ENCODE measurements around the gene LHFPL6. TPM values are rescaled to one million over a fixed set of nuclear protein-coding genes. Genes with fewer than 3 reads are reported as not detected.

The LHFPL6 gene
- total RNA-seq, 2 experiments from 2014 or later = 2.7 to 3.0 TPM

DNA sequence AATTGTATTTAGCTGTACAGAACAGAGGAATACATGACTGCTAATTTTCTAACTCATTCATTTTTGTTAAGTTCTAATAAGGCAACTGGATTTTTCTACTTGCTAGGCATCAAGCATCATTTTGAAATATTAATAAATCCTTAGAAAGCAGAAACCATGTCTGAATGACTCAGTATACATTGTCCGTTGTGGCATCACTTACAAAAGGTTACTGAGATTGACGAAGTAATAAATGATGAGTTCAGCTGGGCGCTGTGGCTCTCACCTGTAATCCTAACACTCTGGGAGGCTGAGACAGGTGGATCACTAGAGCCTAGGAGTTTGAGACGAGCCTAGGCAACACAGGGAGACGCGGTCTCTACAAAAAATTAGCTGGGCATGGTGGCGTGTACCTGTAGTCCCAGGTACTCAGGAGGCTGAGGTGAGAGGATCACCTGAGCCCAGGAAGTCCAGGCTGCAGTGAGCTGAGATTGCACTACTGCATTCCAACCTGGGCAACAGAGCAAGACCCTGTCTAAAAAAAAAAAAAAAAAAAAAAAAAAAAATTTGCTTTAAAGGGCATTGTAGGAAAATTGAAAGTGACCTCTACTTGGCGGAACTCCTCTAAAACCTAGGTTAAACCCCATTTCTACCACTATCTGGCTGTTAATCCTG, 36.6 kb downstream of the LHFPL6 start:
- peaks cover 2% of the 10 kb centered on the region for H3K27me3 Mint-ChIP-seq
- ChIA-PET CTCF (no interaction called here), POLR2A (no interaction called here)
- intact Hi-C loops (cut with micrococcal nuclease) = no loop called here
- H3K4me3 Mint-ChIP-seq = no peak overlapping the region
- H3K9me3 Mint-ChIP-seq = no peaks in the 10 kb centered on the region
- H3K27ac Mint-ChIP-seq = no peak overlapping the region
- peaks cover 7% of the 10 kb centered on the region for H3K4me1 Mint-ChIP-seq (ENCODE audit: low read depth)
- no peaks in the 10 kb centered on the region for H3K36me3 Mint-ChIP-seq
- DNase-seq = no peak

DNA sequence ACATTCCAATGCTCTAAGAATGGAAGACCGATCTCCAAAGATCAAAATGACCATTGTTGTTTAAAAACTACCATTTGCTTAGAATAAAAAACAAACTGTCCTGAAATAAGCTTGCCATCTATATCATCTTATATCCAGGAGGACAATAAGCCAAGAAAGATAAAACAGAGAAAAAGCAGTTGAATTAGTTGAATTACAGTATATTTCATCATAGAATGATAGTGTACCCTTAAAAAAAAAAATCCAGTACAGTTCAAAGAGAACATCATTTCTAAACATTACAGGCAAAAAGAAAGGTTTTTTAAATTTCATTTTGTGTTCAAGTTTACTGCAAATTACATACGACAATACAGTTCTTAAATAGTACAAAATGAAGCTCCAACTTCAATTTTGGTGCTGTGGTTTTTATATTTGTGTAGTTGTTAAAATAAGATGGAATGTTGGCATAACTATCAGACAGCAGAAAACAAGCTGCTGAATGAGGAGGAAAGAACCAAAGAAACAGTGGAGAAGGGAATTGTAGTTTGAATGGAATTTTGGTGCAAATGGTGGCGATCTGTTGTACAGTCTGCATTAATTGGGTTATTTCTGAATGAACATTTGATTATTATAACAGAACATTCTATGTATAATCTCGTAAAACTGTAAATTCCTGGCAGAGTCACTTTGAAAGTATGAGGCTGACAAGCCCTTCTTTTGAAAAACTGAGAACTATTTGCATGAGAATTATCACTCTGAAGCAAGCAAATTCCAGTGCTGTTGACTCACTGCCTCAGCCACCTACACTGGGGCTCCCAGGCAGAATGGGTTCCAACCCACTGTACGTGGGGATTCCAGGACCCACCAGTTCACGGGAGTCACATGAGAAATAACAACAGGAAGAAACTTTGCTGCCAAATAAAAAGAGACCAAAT, 37.7 kb downstream of the LHFPL6 start:
- ChIA-PET POLR2A (no interaction called here), CTCF (no interaction called here)
- DNase-seq = no peak
- Mint-ChIP-seq H3K27me3 (peaks cover 5% of the 10 kb centered on the region), H3K4me3 (no peak overlapping the region), H3K9me3 (no peaks in the 10 kb centered on the region), H3K27ac (no peak overlapping the region), H3K4me1 (ENCODE audit: low read depth) (peaks cover 7% of the 10 kb centered on the region), H3K36me3 (no peaks in the 10 kb centered on the region)
- intact Hi-C loops (cut with micrococcal nuclease) = no loop called here

DNA sequence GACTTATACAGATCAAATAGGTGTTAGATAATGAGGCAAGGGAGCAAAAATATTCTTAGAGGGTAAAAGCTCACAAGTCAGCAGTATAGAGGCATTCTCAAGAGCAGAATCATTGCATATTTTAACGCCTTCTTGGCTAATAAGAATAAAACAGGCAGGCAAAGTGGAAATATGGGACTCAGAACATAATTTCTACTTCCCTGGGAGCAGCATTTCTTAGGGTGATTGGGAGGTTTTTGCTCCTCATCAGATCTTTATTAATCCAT, 39.6 kb downstream of the LHFPL6 start:
- Mint-ChIP-seq H3K4me1 (ENCODE audit: low read depth) (peaks cover 7% of the 10 kb centered on the region), H3K4me3 (no peak overlapping the region), H3K27me3 (peaks cover 5% of the 10 kb centered on the region), H3K27ac (no peak overlapping the region), H3K9me3 (no peaks in the 10 kb centered on the region), H3K36me3 (no peaks in the 10 kb centered on the region)
- ChIA-PET CTCF (no interaction called here), POLR2A (no interaction called here)
- intact Hi-C loops (cut with micrococcal nuclease) = no loop called here
- DNase-seq = no peak

DNA sequence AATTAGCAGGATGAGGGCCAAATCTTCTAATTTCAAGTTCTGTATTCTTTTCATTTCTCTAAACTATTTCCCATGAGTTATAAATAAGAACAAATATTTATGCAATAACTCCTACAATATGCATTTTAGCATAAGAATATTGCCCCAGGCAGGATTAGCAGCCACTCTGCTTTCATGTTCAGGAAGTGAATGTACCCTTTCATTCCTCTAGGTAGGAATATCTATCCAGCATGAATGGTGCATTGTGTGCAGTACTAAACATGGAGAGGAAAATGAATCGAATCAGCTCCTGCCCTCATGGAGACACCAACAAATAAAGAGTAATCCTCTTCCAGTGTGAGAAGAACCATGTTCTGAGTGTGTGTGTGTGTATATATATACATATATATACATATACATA, 41.0 kb downstream of the LHFPL6 start:
- no peaks in the 10 kb centered on the region for H3K9me3 Mint-ChIP-seq
- DNase-seq = no peak
- no peak overlapping the region for H3K4me3 Mint-ChIP-seq
- peaks cover 7% of the 10 kb centered on the region for H3K4me1 Mint-ChIP-seq (ENCODE audit: low read depth)
- intact Hi-C loops (cut with micrococcal nuclease) = no loop called here
- CTCF ChIA-PET = no interaction called here
- no peak overlapping the region for H3K27ac Mint-ChIP-seq
- H3K27me3 Mint-ChIP-seq = peaks cover 5% of the 10 kb centered on the region
- no peaks in the 10 kb centered on the region for H3K36me3 Mint-ChIP-seq
- POLR2A ChIA-PET = no interaction called here

DNA sequence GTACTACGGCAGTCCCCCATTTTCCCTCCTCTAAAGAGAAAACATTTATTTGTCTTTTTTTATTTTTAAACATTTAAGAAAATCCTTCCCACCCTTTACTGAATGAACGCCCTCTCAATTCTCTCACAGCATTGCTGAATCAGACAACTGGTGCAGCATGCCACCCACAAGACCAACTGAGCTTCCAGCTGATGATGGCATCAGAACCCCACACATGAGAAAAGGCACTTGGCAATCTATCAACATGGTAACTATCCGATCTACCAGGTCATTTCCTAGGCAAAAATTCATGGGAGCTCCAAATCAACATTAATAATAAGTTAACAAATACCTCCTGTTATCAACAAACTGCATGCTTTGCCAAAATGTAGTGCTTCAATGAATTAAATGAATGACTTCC, 43.1 kb downstream of the LHFPL6 start:
- intact Hi-C loops (cut with micrococcal nuclease) = no loop called here
- no peak for DNase-seq
- H3K27me3 Mint-ChIP-seq = peaks cover 5% of the 10 kb centered on the region
- H3K36me3 Mint-ChIP-seq = no peaks in the 10 kb centered on the region
- ChIA-PET POLR2A (no interaction called here), CTCF (no interaction called here)
- no peak overlapping the region for H3K27ac Mint-ChIP-seq
- H3K4me1 Mint-ChIP-seq (ENCODE audit: low read depth) = no peaks in the 10 kb centered on the region
- no peaks in the 10 kb centered on the region for H3K9me3 Mint-ChIP-seq
- H3K4me3 Mint-ChIP-seq = no peak overlapping the region

DNA sequence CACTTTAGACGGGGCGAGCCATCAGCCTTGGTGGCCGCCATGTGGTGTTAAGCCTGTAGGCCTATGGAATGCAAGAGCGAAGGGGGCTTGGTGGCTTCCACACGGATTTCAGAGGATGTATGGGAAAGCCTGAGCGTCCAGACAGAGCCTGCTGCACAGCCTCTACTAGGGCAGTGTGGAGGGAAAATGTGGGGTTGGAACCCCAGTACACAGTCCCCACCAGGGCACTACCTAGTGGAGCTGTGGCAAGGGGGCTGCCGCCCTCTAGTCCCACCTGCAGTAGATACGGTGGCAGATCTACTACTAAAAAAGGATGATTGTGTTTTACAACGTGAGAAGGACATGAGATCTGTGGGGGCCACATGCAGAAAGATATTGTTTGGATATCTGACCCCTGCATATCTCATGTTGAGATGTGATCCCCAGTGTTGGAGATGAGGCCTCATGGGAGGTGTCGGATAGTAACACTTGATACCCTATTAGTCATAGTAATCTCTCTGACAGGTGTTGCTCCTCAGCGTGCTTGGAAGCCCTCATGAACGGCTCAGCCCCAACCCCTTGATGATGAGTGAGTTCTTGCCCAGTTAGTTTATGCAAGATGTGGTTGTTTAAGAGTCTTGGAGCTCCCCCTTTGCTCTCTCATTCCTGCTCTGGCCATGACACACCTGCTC, 45.6 kb downstream of the LHFPL6 start:
- Mint-ChIP-seq H3K4me3 (no peak overlapping the region), H3K27ac (no peak overlapping the region), H3K27me3 (peaks cover 3% of the 10 kb centered on the region), H3K36me3 (no peaks in the 10 kb centered on the region), H3K9me3 (no peaks in the 10 kb centered on the region), H3K4me1 (ENCODE audit: low read depth) (no peaks in the 10 kb centered on the region)
- ChIA-PET CTCF (no interaction called here), POLR2A (no interaction called here)
- no peak for DNase-seq
- intact Hi-C loops (cut with micrococcal nuclease) = no loop called here

DNA sequence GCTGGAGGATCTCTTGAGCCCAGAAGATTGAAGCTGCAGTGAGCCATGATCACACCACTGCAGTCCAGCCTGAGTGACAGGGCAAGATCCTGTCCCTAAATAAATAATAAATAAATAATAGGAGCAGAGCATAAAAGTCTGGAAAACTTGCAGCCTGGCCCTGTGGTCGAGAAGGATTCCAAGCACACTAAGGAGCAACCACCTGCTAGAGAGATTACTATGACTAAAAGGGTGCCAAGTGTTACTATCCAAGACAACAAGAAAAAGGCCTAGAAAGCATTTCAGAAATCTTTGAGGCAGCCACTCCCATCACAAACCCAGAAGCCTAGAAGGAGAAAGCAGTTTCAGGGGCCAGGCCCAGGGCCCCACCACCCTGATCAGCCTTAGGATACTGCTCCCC, 46.1 kb downstream of the LHFPL6 start:
- Mint-ChIP-seq H3K36me3 (no peaks in the 10 kb centered on the region), H3K4me3 (no peak overlapping the region), H3K9me3 (no peaks in the 10 kb centered on the region), H3K27ac (no peak overlapping the region), H3K27me3 (peaks cover 3% of the 10 kb centered on the region), H3K4me1 (ENCODE audit: low read depth) (no peaks in the 10 kb centered on the region)
- no peak for DNase-seq
- intact Hi-C loops (cut with micrococcal nuclease) = no loop called here
- ChIA-PET POLR2A (no interaction called here), CTCF (no interaction called here)

DNA sequence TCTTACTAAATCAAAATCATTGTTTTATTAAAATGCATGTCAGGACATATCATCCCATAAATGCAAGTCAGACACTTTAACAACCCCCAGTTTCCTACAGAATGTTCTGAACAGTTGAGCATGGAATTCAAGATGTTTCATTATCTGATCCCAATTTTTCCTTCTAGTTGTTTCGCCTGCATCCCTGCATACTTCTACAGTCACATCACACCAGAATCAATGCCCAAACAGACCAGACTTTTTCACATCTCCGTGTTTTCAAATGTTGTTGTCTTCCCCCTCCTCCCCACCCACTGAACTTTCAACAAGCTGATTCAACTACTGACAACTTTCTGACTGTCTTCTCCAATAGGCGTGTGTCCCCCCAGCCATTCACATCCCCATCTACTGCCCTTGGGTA, 48.6 kb downstream of the LHFPL6 start:
- CTCF ChIA-PET = no interaction called here
- H3K27me3 Mint-ChIP-seq = peaks cover 6% of the 10 kb centered on the region
- H3K4me3 Mint-ChIP-seq = no peak overlapping the region
- intact Hi-C loops (cut with micrococcal nuclease) = no loop called here
- no peak overlapping the region for H3K27ac Mint-ChIP-seq
- no peak for DNase-seq
- H3K36me3 Mint-ChIP-seq = no peaks in the 10 kb centered on the region
- H3K9me3 Mint-ChIP-seq = no peaks in the 10 kb centered on the region
- no peaks in the 10 kb centered on the region for H3K4me1 Mint-ChIP-seq (ENCODE audit: low read depth)
- POLR2A ChIA-PET = no interaction called here

DNA sequence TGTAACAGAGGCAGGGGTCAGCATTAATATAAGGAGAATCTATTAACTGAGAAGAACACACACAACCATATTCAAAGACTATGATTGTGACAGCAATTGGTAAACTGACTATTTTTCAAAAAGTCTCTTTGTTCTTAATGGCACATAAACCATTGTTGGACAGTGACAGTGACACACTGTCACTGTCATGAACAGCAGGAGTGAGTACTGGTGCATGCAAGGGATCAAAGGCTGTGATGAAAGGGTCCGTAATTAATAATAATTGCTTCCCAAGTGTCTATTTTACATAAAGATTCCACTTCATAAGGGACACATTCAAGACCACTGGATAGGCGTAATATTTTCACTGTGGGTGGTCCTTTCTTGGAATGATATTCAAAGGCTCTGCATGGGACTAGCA, 50.7 kb downstream of the LHFPL6 start:
- intact Hi-C loops (cut with micrococcal nuclease) = no loop called here

DNA sequence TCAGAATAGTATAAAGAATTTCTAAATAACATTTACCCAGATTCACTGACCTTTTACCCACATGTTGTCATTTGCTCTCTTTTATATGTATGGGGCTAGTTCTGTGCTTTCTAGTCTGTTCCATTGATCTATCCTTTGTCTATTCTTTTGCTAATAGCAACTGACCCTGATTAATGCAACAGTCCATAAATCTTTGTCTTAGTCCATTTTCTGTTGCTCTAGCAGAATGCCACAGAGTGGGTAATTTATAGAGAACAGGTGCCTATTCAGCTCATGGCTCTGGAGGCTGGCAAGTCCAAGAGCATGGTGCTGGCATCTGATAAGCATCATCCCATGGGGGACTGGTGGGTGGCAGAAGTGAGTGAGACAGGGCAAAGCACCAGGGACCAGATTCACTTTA, 52.1 kb downstream of the LHFPL6 start:
- POLR2A ChIA-PET = no interaction called here

More for the DNA sequence above, 50.7 kb downstream of the LHFPL6 start:
- ChIA-PET POLR2A (no interaction called here), CTCF (no interaction called here)
- Mint-ChIP-seq H3K27ac (no peak overlapping the region), H3K9me3 (no peaks in the 10 kb centered on the region), H3K36me3 (no peaks in the 10 kb centered on the region), H3K4me1 (ENCODE audit: low read depth) (no peaks in the 10 kb centered on the region), H3K27me3 (peaks cover 10% of the 10 kb centered on the region), H3K4me3 (no peak overlapping the region)
- no peak for DNase-seq

DNA sequence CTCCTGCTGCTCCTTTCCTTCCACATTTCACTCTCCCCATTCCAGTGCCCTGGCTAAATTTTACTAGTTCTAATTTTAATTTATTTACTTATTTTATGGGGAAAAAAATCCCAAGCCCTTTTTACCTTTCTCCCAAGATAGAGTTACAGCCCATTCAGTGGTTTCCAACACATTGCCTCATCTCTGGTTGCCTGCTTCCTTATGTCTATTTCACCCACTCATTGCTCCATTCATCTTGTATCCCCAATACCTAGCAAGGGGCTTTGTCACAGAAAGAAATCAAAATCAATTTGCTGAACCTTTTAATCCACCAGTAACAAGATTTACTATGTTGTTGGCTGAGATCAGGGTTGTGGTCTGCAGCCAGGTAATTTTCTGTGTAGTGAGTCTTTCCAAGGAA, 55.9 kb downstream of the LHFPL6 start:
- no peak overlapping the region for H3K4me3 Mint-ChIP-seq
- H3K27ac Mint-ChIP-seq = no peak overlapping the region
- H3K9me3 Mint-ChIP-seq = no peaks in the 10 kb centered on the region
- no peaks in the 10 kb centered on the region for H3K36me3 Mint-ChIP-seq
- no peak for DNase-seq
- intact Hi-C loops (cut with micrococcal nuclease) = no loop called here
- ChIA-PET POLR2A (no interaction called here), CTCF (no interaction called here)
- peaks cover 14% of the 10 kb centered on the region for H3K27me3 Mint-ChIP-seq
- H3K4me1 Mint-ChIP-seq (ENCODE audit: low read depth) = no peaks in the 10 kb centered on the region

More for the DNA sequence above, 52.1 kb downstream of the LHFPL6 start:
- Mint-ChIP-seq H3K36me3 (no peaks in the 10 kb centered on the region), H3K27ac (no peak overlapping the region), H3K4me3 (no peak overlapping the region), H3K4me1 (ENCODE audit: low read depth) (no peaks in the 10 kb centered on the region), H3K9me3 (no peaks in the 10 kb centered on the region), H3K27me3 (peaks cover 10% of the 10 kb centered on the region)
- CTCF ChIA-PET = no interaction called here
- intact Hi-C loops (cut with micrococcal nuclease) = no loop called here
- DNase-seq = no peak

DNA sequence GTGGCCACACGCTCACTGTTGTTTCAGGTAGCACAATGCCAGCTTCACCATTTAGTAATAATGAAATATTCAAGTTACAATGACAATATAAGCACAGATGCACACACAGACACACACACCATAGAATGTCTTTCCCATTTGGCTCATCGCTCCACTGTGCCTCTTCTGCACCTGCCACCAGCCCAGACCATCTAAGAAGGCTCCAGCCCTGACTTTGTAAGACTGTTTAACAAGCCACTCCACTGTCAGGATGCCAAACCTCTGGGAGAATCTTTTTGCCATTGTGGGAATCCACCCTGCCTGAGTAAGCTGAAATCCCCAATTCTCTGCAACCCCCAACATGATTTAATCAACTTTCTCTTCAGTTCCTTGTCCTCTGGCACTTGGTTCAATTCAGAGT, 60.6 kb downstream of the LHFPL6 start:
- CTCF ChIA-PET = no interaction called here
- intact Hi-C loops (cut with micrococcal nuclease) = no loop called here

More for the DNA sequence above, 60.6 kb downstream of the LHFPL6 start:
- H3K9me3 Mint-ChIP-seq = no peaks in the 10 kb centered on the region
- no peak overlapping the region for H3K4me3 Mint-ChIP-seq
- POLR2A ChIA-PET = no interaction called here
- no peak for DNase-seq
- H3K27me3 Mint-ChIP-seq = peaks cover 8% of the 10 kb centered on the region
- no peaks in the 10 kb centered on the region for H3K36me3 Mint-ChIP-seq
- no peaks in the 10 kb centered on the region for H3K4me1 Mint-ChIP-seq (ENCODE audit: low read depth)
- no peak overlapping the region for H3K27ac Mint-ChIP-seq

Measured in activated CD4-positive, alpha-beta memory T cell treated with anti-CD3 and anti-CD28 coated beads for 36 hours (primary cell).